GM19468 (cell line): ENCODE data around the gene USP20.
A peak's percentile ranks its signal among the peaks of the same experiment; 100 is the strongest.
"Not testable (repeated sequence)": the region's sequence is repeated elsewhere in the genome, so short reads cannot be mapped to it uniquely, and the experiment has no call there.

ENCODE experiments used
- ATAC-seq: cut with Tn5 transposase; IDR thresholded peaks from one replicate; pipeline ENCODE4 v1.9.1; 2021; ENCODE audit warnings: mild to moderate bottlenecking, moderate library complexity, moderate number of reproducible peaks; ENCODE audit not compliant: unreplicated experiment; ENCODE audit errors: extremely low read depth

The USP20 gene

DNA sequence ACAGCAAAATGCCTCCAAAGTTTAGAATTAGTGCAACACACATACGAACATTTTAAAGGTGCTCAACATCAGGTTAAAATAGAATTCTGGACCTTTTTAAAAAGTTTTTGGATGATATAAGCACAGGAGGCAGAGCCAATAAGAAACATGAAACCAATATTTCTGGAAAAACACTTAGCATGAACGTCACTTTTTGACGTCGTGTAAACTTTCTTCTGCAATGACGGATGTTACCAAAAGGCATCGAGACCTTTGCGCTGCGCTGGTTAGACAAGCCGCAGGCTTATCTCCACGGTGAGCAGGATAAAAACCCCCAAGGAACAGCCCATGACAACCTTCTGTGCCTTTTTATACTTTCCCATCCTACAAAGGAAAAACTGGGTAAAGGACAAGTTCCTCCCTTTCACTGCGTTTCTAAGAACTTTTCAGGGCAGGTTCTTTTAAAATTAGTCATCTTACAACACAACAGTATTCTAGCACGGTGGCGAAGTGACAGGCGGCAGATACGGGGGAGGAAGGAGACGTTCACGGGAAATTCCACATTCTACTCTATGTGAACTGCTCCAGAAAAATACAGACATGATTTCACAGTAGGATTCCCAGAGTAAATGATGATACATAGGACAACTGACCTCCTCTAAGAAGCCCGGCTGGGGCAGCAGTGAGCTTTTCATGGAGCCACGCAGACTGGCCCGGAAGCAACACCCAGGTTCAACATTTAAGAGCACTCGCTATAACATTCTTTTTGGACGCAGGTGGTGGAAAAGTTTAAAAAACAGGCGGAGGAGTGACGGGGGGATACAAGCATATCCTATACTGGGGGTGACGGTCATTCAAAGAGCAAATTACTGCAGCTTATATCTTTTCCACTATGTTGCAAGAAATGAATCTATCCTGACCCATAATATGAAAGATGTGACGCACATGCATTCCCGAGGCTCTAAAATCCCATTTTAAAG lies 52.4 kb downstream of the USP20 start:
- no peak for ATAC-seq

DNA sequence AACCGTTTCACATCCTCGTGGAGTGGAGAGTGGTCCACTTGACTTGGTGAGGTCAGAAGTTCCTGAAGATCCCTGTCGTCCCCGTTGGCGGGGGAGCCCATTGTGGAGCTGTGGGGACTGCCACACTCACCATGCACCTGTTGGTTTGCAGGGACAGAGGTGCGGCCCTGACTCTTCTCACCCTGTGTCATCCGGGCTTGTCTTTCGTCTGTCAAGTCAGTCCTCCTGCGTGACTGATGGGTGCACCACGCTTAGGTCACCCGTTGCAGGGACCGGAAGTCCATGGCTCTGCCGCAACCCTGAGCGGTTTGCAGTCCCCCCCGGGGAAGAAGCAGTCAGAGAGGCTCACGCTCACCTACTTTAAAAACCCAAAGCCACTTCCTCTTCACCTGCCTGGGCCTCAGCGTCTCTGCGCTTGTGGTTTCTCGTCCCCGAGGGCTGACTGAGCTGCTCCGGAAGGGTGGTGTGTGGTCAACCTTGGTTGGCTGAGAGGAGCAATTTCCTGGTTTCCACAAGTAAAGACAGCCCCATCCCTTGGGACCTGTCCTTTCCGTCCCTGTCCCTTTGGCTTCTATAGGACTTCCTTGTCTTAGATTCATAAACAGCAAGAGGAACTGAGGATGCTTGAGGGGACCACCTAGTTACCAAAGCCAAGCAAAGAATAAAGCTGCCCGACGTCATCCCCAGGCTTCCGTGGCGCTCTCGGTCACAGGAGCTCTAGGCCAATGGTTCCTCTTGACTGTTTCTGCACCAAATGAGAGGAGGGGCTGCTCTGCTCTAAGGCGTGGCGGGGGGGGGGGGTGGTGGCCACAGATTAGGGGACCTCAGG lies 53.2 kb downstream of the USP20 start:
- ATAC-seq = peak; percentile 26

DNA sequence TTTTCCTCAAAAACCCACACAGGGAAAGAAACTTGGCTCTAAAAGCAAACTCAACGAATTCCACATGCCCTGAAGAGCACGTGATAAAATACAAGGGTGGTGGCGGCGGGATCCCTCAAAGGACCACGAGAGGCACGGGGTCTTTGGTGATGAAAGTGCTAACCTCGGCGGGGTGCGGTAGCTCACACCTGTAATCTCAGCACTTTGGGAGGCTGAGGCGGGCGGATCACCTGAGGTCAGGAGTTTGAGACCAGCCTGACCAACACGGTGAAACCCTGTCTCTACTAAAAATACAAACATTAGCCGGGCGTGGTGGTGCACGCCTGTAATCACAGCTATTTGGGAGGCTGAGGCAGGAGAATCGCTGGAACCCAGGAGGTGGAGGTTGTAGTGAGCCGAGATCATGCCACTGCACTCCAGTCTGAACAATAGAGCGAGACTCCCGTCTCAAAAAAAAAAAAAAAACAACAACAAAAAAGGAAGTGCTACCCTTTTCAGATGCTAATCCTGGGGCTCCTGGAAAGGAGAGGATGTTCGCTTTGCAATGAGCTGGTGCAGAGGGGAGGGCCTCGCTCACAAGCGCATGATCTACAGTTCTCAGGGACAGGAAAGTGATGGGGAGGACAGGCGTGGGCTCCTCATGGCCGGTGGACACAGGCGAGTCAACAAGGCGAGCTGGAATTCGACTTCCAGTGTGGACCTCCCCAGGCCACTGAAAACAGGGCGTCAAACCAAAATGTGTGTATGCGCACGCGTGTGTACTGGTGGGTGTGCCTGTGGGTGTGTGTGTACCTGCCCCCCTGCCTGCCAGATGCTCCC lies 54.1 kb downstream of the USP20 start:
- no peak for ATAC-seq

DNA sequence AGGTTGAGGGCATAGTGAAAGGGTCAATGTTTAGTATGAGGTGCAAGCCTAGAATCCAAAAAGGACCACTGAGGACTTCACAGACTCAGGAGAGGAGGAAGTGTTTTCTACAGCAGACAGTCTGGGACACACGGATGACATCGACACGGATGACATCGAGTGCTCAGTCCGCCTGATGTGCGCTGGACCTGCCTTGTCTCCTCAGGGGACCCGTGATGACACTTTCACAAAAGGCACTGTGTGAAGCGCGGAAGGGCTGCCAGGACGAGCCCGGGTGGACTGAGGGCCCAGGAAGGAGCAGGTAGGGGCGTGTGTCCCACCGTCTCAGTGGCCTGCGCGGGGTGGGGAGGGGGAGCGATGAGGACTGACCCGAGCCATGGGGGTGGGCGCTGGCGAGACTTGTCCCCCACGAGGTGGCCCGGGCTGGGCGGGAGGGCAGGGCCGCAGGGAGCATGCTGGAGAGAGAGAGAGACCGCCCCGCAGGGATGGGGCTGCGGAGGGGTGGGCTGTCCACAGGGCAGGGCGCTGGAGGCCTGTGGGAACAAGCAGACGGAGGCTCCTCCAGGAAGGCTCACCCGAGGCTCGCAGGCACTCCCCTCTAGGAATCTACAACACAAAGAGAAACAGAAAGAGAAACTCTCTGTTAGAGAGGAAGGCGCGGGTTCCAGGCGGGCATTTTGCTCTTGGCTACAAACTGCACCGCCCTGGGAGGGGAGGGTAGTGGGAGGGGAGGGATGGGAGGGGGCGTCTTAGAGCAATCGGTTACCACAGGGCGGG lies 54.9 kb downstream of the USP20 start:
- ATAC-seq = no peak

- not testable (repeated sequence) for ATAC-seq
Measured at GRCh38 chr9:129890718-129891299, 55.6 kb downstream of the USP20 start.

DNA sequence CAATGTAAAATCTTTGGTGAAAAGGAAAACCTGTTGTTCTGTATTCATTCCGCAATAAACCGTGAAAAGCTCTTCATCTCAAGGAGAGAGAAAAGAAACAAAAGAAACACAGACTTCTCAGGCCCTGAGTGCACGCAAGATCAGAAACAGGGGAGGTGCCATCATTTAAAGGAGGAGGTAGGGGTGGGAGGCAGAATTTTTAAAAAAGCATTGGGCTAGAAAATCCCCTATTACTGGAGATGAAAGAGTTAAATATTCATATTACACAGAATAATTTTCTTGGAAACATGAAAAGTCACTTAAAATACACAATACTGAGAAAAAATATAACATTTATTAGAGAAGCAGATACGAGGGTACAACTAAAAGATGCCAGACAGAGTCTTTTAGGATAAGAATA lies 56.3 kb downstream of the USP20 start:
- ATAC-seq = no peak

DNA sequence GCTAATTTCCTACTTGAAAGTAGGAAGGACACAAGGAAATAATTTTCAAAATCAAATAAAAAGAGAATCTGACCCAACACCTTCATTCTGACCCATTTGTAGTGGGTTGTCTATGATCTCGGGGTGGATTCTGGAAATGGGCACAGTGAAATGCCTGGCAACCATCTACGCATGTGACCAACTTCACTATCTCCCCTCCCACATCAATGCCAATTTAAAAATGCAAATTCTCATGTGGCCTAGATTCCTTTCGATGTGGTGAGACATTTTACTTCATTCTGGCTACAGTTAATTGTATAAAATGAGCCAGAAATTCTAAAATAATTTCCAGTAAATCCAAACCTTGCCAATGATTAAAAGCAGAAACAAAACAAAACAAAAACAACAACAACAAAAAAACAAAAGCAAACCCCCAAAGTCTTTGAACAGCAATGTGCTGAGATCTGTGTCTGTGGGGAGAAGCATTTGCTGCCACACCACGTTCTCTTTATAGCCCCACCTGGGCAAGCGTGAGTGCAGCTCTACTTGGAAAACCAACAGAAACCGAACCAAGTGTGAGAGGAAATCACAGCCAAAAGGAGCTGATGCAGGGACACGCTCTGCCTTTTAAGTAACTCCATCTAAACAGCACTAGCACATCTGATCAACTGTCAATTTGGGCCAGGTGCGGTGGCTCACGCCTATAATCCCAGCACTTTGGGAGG lies 59.0 kb downstream of the USP20 start:
- ATAC-seq = no peak

DNA sequence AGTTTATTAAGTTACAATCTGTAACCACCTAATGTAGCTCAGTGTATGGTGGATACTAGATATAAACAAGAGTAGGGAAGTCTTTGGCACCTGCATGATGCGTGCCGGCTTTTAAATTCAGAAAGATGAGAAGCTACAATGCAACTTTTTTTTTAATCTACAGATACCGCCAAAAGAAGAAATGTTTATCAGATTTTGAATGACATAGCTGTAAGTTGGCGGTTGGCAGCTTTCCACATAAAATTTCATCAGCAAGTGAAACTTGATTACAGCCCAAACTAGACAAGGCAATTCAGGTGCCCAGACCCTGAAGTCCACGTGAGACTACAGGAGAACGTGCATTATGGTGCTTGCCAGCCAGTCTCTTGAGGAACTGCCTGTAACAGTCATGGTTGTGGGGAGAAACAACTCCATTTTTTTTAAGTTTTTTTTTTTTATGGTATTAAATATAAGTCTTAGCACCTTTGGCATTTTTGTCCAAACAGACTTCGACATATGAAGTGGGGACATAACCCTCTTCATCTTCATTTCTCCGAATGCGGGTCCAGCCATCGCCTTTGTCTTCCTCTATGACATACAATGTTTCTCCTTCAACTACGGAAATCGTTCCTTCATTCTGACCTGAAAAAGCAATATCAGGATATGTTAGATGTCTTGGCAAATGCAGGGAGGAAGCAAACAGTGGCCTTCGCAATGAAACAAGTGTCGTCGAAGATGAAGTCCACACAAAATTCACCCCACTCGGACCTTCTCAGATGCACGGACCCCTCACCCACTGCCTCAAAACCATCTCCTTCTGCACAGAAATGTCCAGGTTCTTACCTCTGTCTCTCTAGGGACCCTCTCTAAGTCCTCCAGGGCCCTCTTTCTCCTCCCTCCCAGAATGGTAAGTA lies 60.4 kb downstream of the USP20 start:
- ATAC-seq = no peak

DNA sequence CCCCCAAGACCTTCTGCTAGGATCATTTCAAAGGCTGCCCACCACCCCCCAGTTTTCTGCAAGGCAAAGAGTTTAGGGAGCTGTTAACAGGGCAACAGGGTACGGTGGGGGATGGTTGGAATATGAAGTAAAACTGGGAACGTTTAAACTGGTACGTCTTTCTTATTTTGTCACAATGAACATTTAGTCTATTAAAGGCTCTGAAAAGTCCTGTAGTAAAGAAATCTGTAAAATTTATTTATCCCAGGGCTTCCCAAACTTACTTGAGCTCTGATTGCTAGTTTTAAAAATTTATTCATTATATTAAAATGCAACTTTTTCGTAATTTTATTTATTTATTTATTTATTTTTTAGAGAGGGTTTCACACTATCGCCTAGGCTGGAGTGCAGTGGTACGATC lies 62.0 kb downstream of the USP20 start:
- no peak for ATAC-seq

- ATAC-seq = no peak
Measured at GRCh38 chr9:129898185-129898584, 62.9 kb downstream of the USP20 start.

DNA sequence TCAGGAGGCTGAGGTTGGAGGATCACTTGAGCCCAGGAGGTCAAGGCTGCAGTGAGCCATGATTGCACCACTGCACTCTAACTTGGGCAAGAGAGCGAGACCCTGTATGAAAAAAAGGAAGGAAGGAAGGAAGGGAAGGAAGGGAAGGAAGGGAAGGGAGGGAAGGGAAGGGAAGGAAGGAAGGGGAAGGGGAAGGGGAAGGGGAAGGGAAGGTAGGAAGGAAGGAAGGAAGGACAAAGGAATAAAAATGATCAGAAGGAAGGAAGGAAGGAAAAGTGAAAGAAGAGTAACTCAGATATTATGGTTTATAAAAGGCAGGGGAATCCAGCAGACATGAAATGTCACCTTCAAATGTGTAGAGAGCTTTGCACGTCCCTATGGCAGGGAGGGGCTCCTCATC lies 64.4 kb downstream of the USP20 start:
- ATAC-seq = no peak

DNA sequence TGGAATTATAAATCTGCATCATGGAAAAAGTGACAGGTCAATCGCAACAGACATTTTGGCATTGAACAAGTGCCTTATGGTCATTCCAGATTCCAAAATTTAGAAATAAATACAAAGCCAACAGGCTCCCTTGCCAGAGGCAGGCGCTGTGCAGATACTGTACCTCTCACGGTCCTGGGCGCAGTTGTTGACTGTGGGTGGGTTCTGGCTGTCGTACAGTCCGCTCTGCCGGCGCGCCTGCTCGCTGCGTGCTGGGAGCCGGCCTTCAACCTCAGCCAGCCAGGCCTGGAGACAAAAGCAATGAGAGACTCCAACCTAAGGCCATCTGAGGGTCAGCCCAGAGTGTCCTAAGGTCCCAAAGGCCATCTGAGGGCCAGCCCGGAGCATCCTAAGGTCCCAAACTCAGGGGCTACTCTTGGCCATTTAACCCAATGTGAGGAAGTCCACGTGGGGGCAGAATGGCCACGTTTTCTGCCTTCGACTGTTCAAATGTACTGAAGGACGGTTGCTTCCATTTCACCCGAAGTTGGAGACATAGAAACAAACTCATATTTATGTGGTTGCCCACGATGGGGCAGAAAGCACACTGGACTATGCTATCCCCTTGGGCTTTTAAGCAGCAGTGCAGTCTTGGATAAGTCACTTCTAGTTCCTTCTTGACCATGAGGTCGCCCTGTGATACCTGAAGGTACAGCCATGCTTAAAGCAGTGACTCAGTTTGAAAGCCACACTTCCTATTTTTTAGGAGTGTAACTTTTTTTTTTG lies 65.2 kb downstream of the USP20 start:
- ATAC-seq = peak; percentile 56

GRCh38 chr9:129901993-129902739 lies 66.9 kb downstream of the USP20 start:
- ATAC-seq = no peak

GRCh38 chr9:129902740-129903134 lies 67.5 kb downstream of the USP20 start:
- no peak for ATAC-seq

DNA sequence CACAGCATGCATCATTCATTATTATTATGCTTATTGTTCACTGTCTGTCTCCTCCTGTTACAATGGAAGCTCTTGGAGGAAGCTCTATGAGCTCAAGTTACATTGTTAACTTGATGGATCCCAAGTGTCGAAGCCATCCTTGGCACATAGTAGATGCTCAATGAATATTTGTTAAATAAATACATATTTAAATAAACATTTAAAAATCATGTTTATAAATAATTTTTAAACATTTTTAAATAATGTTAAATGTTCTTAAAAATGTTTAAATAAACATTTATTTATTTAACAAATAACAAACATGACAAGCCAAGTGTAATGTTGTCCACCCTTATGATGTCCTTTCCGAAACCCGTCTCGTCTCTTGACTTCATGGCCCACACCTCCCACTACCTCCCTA lies 69.5 kb downstream of the USP20 start:
- ATAC-seq = no peak

DNA sequence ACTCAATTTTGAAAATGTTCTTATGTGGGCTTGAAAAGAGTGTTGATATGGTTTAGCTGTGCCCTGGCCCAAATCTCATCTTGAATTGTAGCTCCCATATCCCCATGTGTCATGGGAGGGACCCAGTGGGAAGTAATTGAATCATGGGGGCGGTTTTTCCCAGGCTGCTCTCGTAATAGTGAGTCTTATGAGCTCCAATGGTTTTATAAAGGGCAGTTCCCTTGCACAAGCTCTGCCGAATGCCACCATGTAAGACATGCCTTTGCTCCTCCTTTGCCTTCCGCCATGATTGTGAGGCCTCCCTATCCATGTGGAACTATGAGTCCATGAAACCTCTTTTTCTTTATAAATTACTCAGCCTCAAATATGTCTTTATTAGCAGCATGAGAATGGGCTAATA lies 71.0 kb downstream of the USP20 start:
- no peak for ATAC-seq
